HEK293 (cell line): ENCODE results near the gene SF3B3.

Experiments used
- CTCF ChIA-PET: fragments of 350-600 bp; formaldehyde crosslinking; extraction: SDS; loops from one replicate; lab custom pipeline; 2021; ENCODE audit warnings: antibody characterized with exemption; lab: Yijun Ruan, JAX
- POLR2A ChIA-PET: fragments of 300-600 bp; formaldehyde crosslinking; extraction: SDS; loops from one replicate; lab custom pipeline; 2020; ENCODE audit warnings: antibody characterized with exemption, inconsistent platforms; lab: Yijun Ruan, JAX
- H3K27ac ChIP-seq: fragments of 200-500 bp; sonication (Bioruptor generic); 2 replicates; pipeline ENCODE4 v1.5.1; 2014; ENCODE audit warnings: low read depth, low read length, control low read depth, inconsistent platforms; ENCODE audit errors: extremely low read depth
- H3K36me3 ChIP-seq, 2 experiments: fragments of 200-500 bp in 1 of 2; sonication (Bioruptor generic) in 1 of 2; 1 replicate in 1 of 2; 2 replicates in 1 of 2; pipeline ENCODE4 v1.5.1; 2014 to 2017; ENCODE audit warnings: inconsistent platforms in 2 of 2, low read length in 2 of 2; ENCODE audit not compliant: control insufficient read depth in 2 of 2, insufficient read depth in 1 of 2
- H3K4me1 ChIP-seq: fragments of 200-500 bp; sonication (Bioruptor generic); 2 replicates; pipeline ENCODE4 v1.5.1; 2014; ENCODE audit warnings: mild to moderate bottlenecking, low read length, inconsistent platforms; ENCODE audit not compliant: control insufficient read depth, insufficient read depth
- H3K4me3 ChIP-seq: 2 replicates; pipeline ENCODE4 v1.5.1; 2011; ENCODE audit warnings: low read depth, mild to moderate bottlenecking, control low read depth, low read length, moderate library complexity
- H3K9me3 ChIP-seq: fragments of 200-500 bp; sonication (Bioruptor generic); 2 replicates; pipeline ENCODE4 v1.5.1; 2014; ENCODE audit warnings: low read depth, low read length, inconsistent platforms; ENCODE audit not compliant: control insufficient read depth, insufficient read depth
- KLF16 ChIP-seq: fragments of 450-650 bp; formaldehyde crosslinking; IDR thresholded peaks from 2 replicates; pipeline ENCODE4 v1.5.1; 2017; ENCODE audit warnings: missing biosample characterization, missing genetic modification characterization
- ZBTB17 ChIP-seq: fragments of 450-650 bp; formaldehyde crosslinking; IDR thresholded peaks from 2 replicates; pipeline ENCODE4 v1.5.1; 2016; ENCODE audit warnings: missing biosample characterization, missing genetic modification characterization
- ZBTB44 ChIP-seq: fragments of 450-650 bp; IDR thresholded peaks from 2 replicates; pipeline ENCODE4 v1.5.1; 2018; ENCODE audit warnings: missing biosample characterization, mild to moderate bottlenecking, missing genetic modification characterization
- ZNF148 ChIP-seq: fragments of 450-650 bp; formaldehyde crosslinking; IDR thresholded peaks from 2 replicates; pipeline ENCODE4 v1.5.0; 2017; ENCODE audit warnings: missing biosample characterization, missing genetic modification characterization, borderline replicate concordance
- ZNF169 ChIP-seq: fragments of 450-650 bp; formaldehyde crosslinking; IDR thresholded peaks from 2 replicates; pipeline ENCODE4 v1.5.1; 2016; ENCODE audit warnings: missing biosample characterization, missing genetic modification characterization
- ZNF324 ChIP-seq: fragments of 450-650 bp; formaldehyde crosslinking; IDR thresholded peaks from 2 replicates; pipeline ENCODE4 v1.5.1; 2016; ENCODE audit warnings: missing biosample characterization, missing genetic modification characterization
- ZNF362 ChIP-seq: fragments of 450-650 bp; formaldehyde crosslinking; IDR thresholded peaks from 2 replicates; pipeline ENCODE4 v1.5.1; 2016; ENCODE audit warnings: missing biosample characterization, missing genetic modification characterization
- ZNF404 ChIP-seq: fragments of 450-650 bp; formaldehyde crosslinking; IDR thresholded peaks from 2 replicates; pipeline ENCODE4 v1.5.1; 2017; ENCODE audit warnings: missing biosample characterization, missing genetic modification characterization
- ZNF513 ChIP-seq: fragments of 450-650 bp; IDR thresholded peaks from 2 replicates; pipeline ENCODE4 v1.5.1; 2018; ENCODE audit warnings: missing biosample characterization, missing genetic modification characterization
- ZNF837 ChIP-seq: fragments of 450-650 bp; formaldehyde crosslinking; IDR thresholded peaks from 2 replicates; pipeline ENCODE4 v1.5.1; 2016; ENCODE audit warnings: missing biosample characterization, missing genetic modification characterization

The SF3B3 gene

GRCh38 chr16:70572050-70572925, 48.7 kb downstream of the SF3B3 start:
- ChIA-PET POLR2A (no interaction called here), CTCF (no interaction called here)
- Histone ChIP-seq H3K4me1 (no peaks in the 10 kb centered on the region), H3K27ac (no peak overlapping the region), H3K36me3 (peaks cover 32 to 82% of the 10 kb centered on the region in 2 experiments; a peak in 2 of 3 replicates), H3K4me3 (no peak overlapping the region), H3K9me3 (no peaks in the 10 kb centered on the region)
- TF ChIP-seq ZNF513 (tag by site-specific recombination): 0 out of 2 replicates have a peak, but pooled peaks have one; percentile 18
- TF ChIP-seq ZNF837 (tag by site-specific recombination): no peak

- CTCF ChIA-PET: no interaction called here
- no peak overlapping the region for H3K4me3 ChIP-seq
- peaks cover 26 to 76% of the 10 kb centered on the region in 2 experiments; a peak in 2 of 3 replicates for H3K36me3 ChIP-seq
- no peak for TF ChIP-seq ZNF404
- POLR2A ChIA-PET: no interaction called here
- no peak overlapping the region for H3K27ac ChIP-seq
- no peaks in the 10 kb centered on the region for H3K4me1 ChIP-seq
- no peaks in the 10 kb centered on the region for H3K9me3 ChIP-seq
Observed at GRCh38 chr16:70572926-70573270, 49.3 kb downstream of the SF3B3 start.

GRCh38 chr16:70573451-70574121, 50.0 kb downstream of the SF3B3 start:
- peaks cover 25 to 69% of the 10 kb centered on the region in 2 experiments; a peak in 2 of 3 replicates for H3K36me3 ChIP-seq

More at GRCh38 chr16:70573451-70574121, 50.0 kb downstream of the SF3B3 start:
- Histone ChIP-seq H3K9me3 (no peaks in the 10 kb centered on the region), H3K4me1 (no peaks in the 10 kb centered on the region), H3K27ac (no peak overlapping the region), H3K4me3 (no peak overlapping the region)
- TF ChIP-seq ZNF324 (tag by site-specific recombination) (no peak), ZNF169 (no peak), ZNF362 (no peak), ZNF148 (tag by site-specific recombination) (no peak), KLF16 (tag by site-specific recombination) (no peak), ZBTB44 (tag by site-specific recombination) (no peak), ZBTB17 (tag by site-specific recombination) (peak; percentile 40; the same call in 1 of the 2 replicates)
- ChIA-PET CTCF (interaction anchor here (1.0 kb wide), 1 partner anchor 9 kb away, joined by 3 read pairs; no protein-coding TSS in a partner anchor), POLR2A (no interaction called here)
